ENCODE data around the gene PPP4R2. TPM values are rescaled to one million over a fixed set of nuclear protein-coding genes. Genes with fewer than 3 reads are reported as not detected.

Gene PPP4R2
- total and polyA plus RNA-seq, 10 of the 15 experiments (the other 5 are each of a cell fraction or from before 2014, with no cell fraction given), result 16.7 to 83.4 (median 38.9) TPM

GRCh38 chr3:73056845-73057150 is 60.2 kb downstream of the PPP4R2 start (continued):
- TF ChIP-seq ZBTB11 (CRISPR knock-in tag; IDR thresholded peaks at IDR 0.05), result no peak

- Histone ChIP-seq H3K27me3 (replicated peaks in 1 of 2; ENCODE audit: control insufficient read depth in 2 of 2, insufficient read depth in 2 of 2, low read length in 1 of 2) (no peaks in the 10 kb centered on the region), H3K9me3 (replicated peaks; ENCODE audit: control insufficient read depth, insufficient read depth, low read length) (no peaks in the 10 kb centered on the region), H3K9ac (ENCODE audit: control insufficient read depth, insufficient read depth, low read length) (no peak overlapping the region), H3K36me3 (ENCODE audit: control insufficient read depth in 2 of 2, insufficient read depth in 2 of 2, low read length in 1 of 2) (peaks cover 8 to 11% of the 10 kb centered on the region in 2 experiments), H2AFZ (ENCODE audit: control insufficient read depth, low read depth, low read length) (no peak overlapping the region), H3K4me1 (ENCODE audit: control insufficient read depth, insufficient read depth, low read length) (no peaks in the 10 kb centered on the region), H4K20me1 (ENCODE audit: control insufficient read depth, insufficient read depth) (no peaks in the 10 kb centered on the region), H3K4me2 (ENCODE audit: control insufficient read depth, insufficient read depth) (no peak overlapping the region), H3K79me2 (ENCODE audit: control insufficient read depth, insufficient read depth, low read length) (peaks cover 20% of the 10 kb centered on the region), H3K4me3 (no peak overlapping the region), H3K27ac (ENCODE audit: control insufficient read depth, insufficient read depth) (no peak overlapping the region)
- FAIRE-seq (no peak), ATAC-seq (no peak), DNase-seq (ENCODE audit: low read depth, low spot score) (no peak)
- TF ChIP-seq MXI1 (IDR thresholded peaks at IDR 0.05; ENCODE audit: low read depth, low read length), result no peak
- no peak for TF ChIP-seq ZBTB4 (CRISPR knock-in tag; IDR thresholded peaks at IDR 0.05)
- no TSS peak for BruUV-seq (replicated peaks)
- in situ Hi-C loops (cut with MboI), result no loop called here
- ChIA-PET CTCF (interaction anchor here (8.0 kb wide), 1 partner anchor 120 kb away, joined by 110 read pairs; no protein-coding TSS in a partner anchor), RAD21 (ENCODE audit: unreplicated experiment) (no interaction called here), POLR2A (no interaction called here), SMC1A (ENCODE audit: uncharacterized antibody, unreplicated experiment) (interaction anchor here (0.7 to 1.0 kb wide), 2 partner anchors 13 to 61 kb away, joined by 3 read pairs; no protein-coding TSS in a partner anchor)
- intact Hi-C loops (cut with micrococcal nuclease; ENCODE audit: unreplicated experiment), result no loop called here
- WGBS (ENCODE audit: insufficient coverage, insufficient replicate concordance, low lambda C conversion rate, missing lambda C conversion rate), result 100% methylated on average over 1 of the region's 1 CpG
Observed at GRCh38 chr3:73060302-73060723, 63.7 kb downstream of the PPP4R2 start.
